GM19468 (cell line): ENCODE results near the gene CYSRT1.

ENCODE experiments used
- ATAC-seq: cut with Tn5 transposase; IDR thresholded peaks from one replicate; pipeline ENCODE4 v1.9.1; 2021; ENCODE audit warnings: mild to moderate bottlenecking, moderate library complexity, moderate number of reproducible peaks; ENCODE audit not compliant: unreplicated experiment; ENCODE audit errors: extremely low read depth

The CYSRT1 gene

DNA sequence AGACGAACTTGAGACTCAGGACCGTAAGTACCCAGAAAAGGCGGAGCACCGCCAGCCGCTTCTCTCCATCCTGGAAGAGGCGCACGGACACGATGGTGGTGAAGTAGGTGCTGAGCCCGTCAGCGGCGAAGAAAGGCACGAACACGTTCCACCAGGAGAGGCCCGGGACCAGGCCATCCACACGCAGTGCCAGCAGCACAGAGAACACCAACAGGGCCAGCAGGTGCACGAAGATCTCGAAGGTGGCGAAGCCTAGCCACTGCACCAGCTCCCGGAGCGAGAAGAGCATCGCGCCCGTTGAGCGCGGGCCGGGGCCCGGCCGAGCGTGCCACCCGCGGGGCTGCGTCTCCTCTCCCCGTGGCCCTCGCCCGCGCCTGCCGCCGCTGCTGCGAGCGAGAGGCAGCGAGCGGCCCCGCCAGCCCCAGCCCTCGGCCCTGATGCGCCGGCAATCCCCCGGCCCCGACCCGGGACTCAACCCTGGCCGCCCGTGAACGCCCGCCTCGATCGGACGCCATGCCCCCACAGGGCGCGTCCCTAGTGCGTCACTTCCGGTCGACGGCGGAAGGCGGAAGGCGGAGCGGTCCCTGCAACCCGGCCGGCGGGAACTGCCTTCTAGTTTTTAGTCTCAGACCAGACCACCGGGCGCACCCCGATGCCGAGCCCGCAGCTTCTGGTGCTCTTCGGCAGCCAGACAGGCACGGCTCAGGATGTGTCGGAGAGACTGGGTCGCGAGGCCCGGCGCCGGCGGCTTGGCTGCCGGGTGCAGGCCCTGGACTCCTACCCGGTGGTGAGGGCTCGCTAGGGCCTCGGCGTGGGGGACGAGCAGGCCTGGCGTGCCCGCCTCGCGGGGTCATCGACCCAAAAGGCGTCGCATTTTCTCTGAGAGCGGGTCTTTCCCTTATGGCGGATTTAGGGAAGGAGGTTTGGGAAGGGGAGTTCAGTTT, 19.6 kb upstream of the CYSRT1 start, which contains the start of the genes NDOR1 and TMEM203:
Gene NDOR1, plus strand, starts transcription at position 575 of the 944 bp plus-strand sequence. Its CDS starts 78 bp downstream, at position 653.
Gene TMEM203, minus strand, starts transcription at position 523 of the 944 bp plus-strand sequence. Its CDS starts 234 bp downstream, at position 289.
- peak; percentile 27 for ATAC-seq

- ATAC-seq = no peak
Measured at GRCh38 chr9:137206602-137207001, 18.4 kb upstream of the CYSRT1 start.

GRCh38 chr9:137211532-137211931, 13.4 kb upstream of the CYSRT1 start:
- ATAC-seq = no peak

GRCh38 chr9:137212520-137212919, 12.5 kb upstream of the CYSRT1 start:
- ATAC-seq = no peak

- no peak for ATAC-seq
Measured at GRCh38 chr9:137213160-137214060, 11.6 kb upstream of the CYSRT1 start.

GRCh38 chr9:137214620-137215019, 10.4 kb upstream of the CYSRT1 start:
- ATAC-seq = no peak

GRCh38 chr9:137215196-137215986, 9.6 kb upstream of the CYSRT1 start:
- no peak for ATAC-seq

DNA sequence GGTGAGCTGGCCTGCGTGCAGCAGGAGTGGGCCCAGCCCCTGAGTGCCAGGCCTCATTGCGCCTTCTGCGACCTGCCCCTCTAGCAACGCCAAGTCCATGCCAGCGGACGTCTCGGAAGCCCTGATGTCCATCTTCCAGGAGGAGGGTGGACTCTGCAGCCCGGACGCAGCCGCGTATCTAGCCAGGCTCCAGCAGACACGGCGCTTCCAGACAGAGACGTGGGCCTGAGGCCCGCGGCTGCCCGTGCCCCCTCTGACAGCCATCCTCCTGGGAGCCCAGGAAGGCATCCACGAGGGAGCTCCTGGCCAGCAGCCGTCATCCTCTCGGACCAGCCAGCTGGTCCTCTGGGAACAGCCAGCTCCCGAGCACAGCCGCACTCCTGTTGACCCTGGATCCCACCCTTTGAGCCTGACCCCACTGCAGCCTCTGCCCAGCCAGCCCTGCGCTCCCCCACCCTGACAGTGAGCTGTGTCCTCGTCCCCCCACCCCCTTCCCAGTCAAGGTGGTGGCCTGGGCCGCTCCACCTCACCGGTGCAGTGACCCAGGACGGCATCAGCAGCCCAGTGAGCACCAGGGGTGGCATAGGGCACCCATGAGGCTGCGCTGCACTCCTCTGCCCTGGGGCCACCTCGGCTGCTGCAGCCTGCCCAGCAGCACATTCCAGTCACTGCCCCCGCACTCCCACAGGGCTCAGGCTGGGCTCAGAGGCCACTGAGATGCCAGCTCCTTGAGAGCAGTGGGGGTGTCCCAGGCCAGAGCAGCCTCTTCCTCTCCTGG, 8.6 kb upstream of the CYSRT1 start:
- ATAC-seq = no peak

DNA sequence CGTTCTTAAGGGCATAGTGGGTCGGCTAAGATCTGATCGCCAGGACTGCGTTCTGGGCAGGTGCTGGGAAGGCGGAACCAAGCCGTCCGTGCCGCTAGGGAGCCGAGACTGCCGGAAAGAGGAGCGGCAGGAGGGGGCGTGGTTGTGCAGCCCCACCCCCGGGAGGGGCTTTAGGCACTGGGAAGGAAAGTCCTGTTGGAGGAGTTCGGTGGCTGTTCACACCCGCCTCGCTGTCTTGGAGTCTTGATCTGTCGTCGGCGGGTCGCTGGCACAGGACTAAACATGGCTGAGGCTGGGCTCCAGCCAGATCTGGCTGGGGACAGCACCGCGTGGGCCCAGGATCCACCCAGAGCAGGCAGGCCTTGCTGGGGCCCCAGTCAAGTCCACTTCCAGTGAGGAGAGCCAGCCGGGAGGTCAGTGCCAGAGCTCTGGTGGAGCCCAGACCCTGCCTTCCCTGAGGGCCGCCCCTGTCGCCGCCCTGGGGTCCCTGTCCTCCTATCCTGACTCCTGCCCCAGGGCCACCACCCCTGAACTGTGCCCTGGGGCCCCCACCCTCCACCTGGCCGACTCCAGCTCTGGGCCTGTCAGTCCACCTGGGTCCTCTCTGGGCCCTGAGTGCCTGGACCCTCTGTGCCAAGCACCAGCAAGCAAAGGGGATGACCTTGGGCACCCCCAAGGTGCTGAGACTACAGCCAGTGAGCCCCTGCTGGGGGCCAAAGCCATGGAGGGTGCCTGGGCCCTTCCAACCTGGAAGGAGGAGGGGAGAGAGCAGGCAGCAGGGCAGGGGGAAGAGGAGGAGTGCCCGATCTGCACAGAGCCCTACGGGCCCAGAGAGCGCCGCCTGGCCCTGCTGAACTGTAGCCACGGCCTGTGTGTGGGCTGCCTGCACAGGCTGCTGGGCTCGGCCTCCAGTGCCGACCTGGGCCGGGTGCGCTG, 7.4 kb upstream of the CYSRT1 start:
- ATAC-seq = no peak

- ATAC-seq = no peak
Measured at GRCh38 chr9:137218212-137218753, 6.7 kb upstream of the CYSRT1 start.

DNA sequence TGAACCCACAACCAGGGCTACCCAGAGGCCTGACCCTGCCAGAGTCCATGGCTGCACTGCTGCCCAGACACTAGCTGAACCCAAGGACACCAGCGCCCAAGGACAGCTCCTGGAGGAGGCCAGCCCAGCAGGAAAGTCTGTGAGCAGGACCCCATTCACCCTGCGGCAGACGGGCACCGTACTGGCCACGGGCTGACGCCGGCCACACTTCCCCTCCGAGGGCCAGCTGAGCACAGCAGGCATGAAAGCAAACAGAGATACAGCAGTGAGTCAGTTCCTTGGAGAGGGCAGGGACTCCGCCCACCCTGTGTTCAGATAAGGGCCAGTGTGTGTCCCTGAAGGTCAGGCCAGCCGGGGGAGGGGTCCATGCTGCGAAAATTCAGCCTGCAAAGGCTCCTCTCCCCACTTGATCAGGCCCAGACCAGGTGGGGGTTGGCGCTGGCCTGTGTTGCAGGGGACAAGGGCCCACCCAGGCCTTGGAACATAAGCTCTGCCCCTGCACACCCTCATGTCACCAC, 6.2 kb upstream of the CYSRT1 start:
- ATAC-seq = no peak

DNA sequence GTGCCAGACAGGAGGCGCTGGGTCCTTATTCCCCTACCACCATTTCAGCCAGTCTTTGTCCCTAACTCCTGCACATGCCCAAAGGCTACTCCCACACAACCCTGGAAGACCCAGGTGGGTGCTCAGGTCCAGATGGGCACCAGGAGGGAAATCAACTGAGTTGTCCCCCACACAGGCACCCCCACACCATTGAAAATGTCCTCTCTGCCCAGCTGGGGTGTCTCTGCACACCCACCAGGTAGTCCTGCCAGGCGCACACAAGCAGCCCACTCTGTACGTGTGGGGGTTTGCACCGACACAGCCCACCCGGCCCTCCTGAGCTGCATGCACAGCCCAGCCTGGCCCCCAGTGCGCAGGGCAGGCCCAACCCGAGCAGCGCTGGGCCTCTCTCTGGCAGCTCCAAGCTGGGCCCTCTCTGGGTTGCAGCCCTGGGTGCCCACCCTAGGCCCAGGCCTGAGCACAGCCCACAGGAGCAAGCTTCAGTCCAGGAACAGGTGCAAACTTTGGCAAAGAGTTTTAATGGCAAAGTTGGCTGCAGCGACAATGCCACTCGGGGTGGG, 5.1 kb upstream of the CYSRT1 start:
- no peak for ATAC-seq

- ATAC-seq = no peak
Measured at GRCh38 chr9:137220317-137221094, 4.5 kb upstream of the CYSRT1 start.

DNA sequence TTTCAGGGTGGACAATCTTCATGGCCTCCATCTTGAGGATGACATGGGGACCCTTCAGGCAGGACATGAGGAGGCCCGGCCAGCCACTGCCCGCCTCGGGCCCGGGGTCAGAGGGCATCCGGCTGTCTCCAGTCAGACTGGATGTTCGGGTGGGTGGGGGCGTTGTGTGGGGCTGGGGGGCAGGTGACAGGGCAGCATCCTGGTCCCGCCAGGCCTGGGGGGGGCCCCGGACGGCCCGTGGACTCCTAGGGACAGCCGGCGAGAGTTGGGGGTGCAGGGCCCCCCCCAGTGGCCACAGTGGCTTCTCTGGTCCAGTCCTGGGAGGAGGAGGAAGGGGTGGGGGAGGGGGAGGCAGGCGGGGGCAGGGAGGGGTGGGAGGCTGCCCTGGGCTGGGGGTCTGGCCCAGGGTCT, 3.9 kb upstream of the CYSRT1 start:
- no peak for ATAC-seq

DNA sequence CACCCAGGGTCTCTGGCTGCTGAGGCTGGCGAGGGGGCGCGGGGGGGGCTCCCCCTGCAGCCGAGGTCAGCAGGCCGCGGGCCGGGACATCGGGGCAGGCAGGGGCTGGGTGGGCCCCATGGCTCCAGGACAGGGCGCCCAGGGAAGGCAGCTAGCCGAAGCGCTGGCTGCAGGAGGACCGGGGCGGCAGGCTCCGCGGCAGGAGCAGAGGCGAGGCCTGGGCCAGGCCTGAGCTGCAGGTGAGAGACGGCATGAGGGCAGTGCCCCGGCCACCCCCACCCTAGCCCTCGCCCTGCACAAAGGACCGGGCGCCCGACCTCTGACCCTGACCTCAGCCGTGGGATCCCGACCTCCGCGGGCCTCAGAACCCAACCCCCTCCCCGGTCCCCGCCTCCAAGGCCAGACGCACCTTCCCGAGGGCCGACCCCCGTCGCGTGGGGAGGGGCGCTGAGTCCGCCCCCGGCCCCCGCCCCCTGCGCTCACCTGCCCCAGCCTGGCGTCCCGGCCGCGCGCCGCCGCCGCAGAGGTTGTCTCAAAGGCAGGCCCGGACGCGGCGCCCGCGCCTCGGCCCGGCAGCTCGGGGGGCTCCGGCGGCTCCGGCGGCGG, 3.4 kb upstream of the CYSRT1 start:
- no peak for ATAC-seq
